Trophoblast cell (in vitro differentiated cells and primary cell): ENCODE data around the gene KIF5C.

Experiments used
- DNase-seq, 2 donors: peaks; one replicate each; pipeline ENCODE4 v3.0.0-alpha.2; 2016
- H2AFZ ChIP-seq: 2 replicates; pipeline ENCODE4 v1.6.1; 2013; ENCODE audit warnings: low read length, moderate library complexity, mild to moderate bottlenecking; ENCODE audit not compliant: insufficient read depth, poor library complexity
- H2AK5ac ChIP-seq: 2 replicates; pipeline ENCODE4 v1.6.1; 2013; ENCODE audit warnings: mild to moderate bottlenecking, low read length
- H2BK120ac ChIP-seq: 2 replicates; pipeline ENCODE4 v1.6.1; 2013; ENCODE audit warnings: low read length, mild to moderate bottlenecking, moderate library complexity; ENCODE audit not compliant: insufficient read depth, poor library complexity
- H2BK12ac ChIP-seq: 2 replicates; pipeline ENCODE4 v1.6.1; 2013; ENCODE audit warnings: mild to moderate bottlenecking, low read length, moderate library complexity
- H2BK5ac ChIP-seq: 2 replicates; pipeline ENCODE4 v1.6.1; 2013; ENCODE audit warnings: low read length, low read depth, moderate library complexity, mild to moderate bottlenecking; ENCODE audit not compliant: poor library complexity
- H3K14ac ChIP-seq: 2 replicates; pipeline ENCODE4 v1.6.1; 2013; ENCODE audit warnings: mild to moderate bottlenecking, low read length
- H3K18ac ChIP-seq: 2 replicates; pipeline ENCODE4 v1.6.1; 2013; ENCODE audit warnings: mild to moderate bottlenecking, low read length
- H3K23ac ChIP-seq: 2 replicates; pipeline ENCODE4 v1.6.1; 2013; ENCODE audit warnings: low read length
- H3K27ac ChIP-seq: 2 replicates; pipeline ENCODE4 v1.5.1; 2013; ENCODE audit warnings: low read depth, mild to moderate bottlenecking, inconsistent platforms, low read length, moderate library complexity
- H3K27me3 ChIP-seq: 2 replicates; pipeline ENCODE4 v1.6.1; 2013; ENCODE audit warnings: inconsistent platforms, mild to moderate bottlenecking, low read length, moderate library complexity; ENCODE audit not compliant: insufficient read depth
- H3K36me3 ChIP-seq, 2 experiments: 1 replicate in 1 of 2; 2 replicates in 1 of 2; pipeline ENCODE4 v1.6.1; 2013; ENCODE audit warnings: low read length in 2 of 2, mild to moderate bottlenecking in 2 of 2, moderate library complexity in 1 of 2; ENCODE audit not compliant: insufficient read depth in 2 of 2, control insufficient read depth in 1 of 2
- H3K4ac ChIP-seq: 2 replicates; pipeline ENCODE4 v1.6.1; 2013; ENCODE audit warnings: low read depth, mild to moderate bottlenecking, low read length, moderate library complexity
- H3K4me1 ChIP-seq, 2 experiments: 1 replicate in 1 of 2; 2 replicates in 1 of 2; pipeline ENCODE4 v1.6.1; 2013; ENCODE audit warnings: low read length in 2 of 2, mild to moderate bottlenecking in 2 of 2, moderate library complexity in 1 of 2; ENCODE audit not compliant: insufficient read depth in 2 of 2, control insufficient read depth in 1 of 2
- H3K4me2 ChIP-seq: 2 replicates; pipeline ENCODE4 v1.6.1; 2013; ENCODE audit warnings: inconsistent platforms, mild to moderate bottlenecking, low read length, moderate library complexity
- H3K4me3 ChIP-seq: 2 replicates; pipeline ENCODE4 v1.5.1; 2013; ENCODE audit warnings: mild to moderate bottlenecking, low read depth, low read length, inconsistent platforms
- H3K79me1 ChIP-seq: one replicate; pipeline ENCODE4 v1.6.1; 2013; ENCODE audit warnings: low read length
- H3K79me2 ChIP-seq: 2 replicates; pipeline ENCODE4 v1.6.1; 2013; ENCODE audit warnings: low read length, mild to moderate bottlenecking; ENCODE audit not compliant: control insufficient read depth, insufficient read depth, poor library complexity
- H3K9ac ChIP-seq: 2 replicates; pipeline ENCODE4 v1.6.1; 2013; ENCODE audit warnings: mild to moderate bottlenecking, low read length
- H3K9me3 ChIP-seq: 2 replicates; pipeline ENCODE4 v1.6.1; 2013; ENCODE audit warnings: low read depth, mild to moderate bottlenecking, control low read depth, inconsistent platforms, low read length; ENCODE audit not compliant: insufficient read depth
- H4K12ac ChIP-seq: 2 replicates; pipeline ENCODE4 v1.6.1; 2013; ENCODE audit warnings: low read depth, mild to moderate bottlenecking, low read length, moderate library complexity
- H4K8ac ChIP-seq: 2 replicates; pipeline ENCODE4 v1.6.1; 2013; ENCODE audit warnings: low read depth, mild to moderate bottlenecking, low read length, moderate library complexity
- H4K91ac ChIP-seq: one replicate; pipeline ENCODE4 v1.6.1; 2013; ENCODE audit warnings: low read depth, mild to moderate bottlenecking, low read length, moderate library complexity
- WGBS: extraction: QIAGEN DNeasy Blood & Tissue Kit; methylation state at CpG from one replicate; pipeline ENCODE4 v1.1.7; 2013; ENCODE audit warnings: missing lambda C conversion rate; ENCODE audit not compliant: insufficient read length, insufficient coverage; ENCODE audit errors: extremely low coverage; 5-methylcytosine and 5-hydroxymethylcytosine counted together

The KIF5C gene

DNA sequence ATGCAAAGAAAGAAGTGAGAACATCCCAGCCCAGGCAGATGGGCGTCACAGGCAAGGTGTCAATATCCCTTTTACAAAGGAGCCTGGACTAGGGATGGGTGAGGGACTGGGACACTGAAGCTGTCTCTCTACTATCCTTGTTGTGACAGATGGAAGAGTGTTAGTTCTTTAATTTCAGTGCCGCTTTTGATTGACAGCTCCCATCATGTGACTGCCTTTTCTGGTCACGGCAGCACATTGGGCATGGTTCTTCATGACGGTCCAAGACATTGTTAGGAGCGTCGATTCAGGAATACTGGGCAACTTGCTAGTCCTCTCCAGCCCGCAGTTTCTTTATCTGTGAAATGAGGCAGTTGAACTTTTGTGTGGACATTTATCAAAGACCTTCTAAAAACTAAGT lies 42.4 kb upstream of the KIF5C start:
- Histone ChIP-seq H2BK120ac (no peak overlapping the region), H4K12ac (no peak overlapping the region), H3K79me1 (no peaks in the 10 kb centered on the region), H3K79me2 (no peaks in the 10 kb centered on the region), H3K4ac (no peak overlapping the region), H3K27ac (no peak overlapping the region), H3K9ac (no peak overlapping the region), H3K23ac (no peak overlapping the region), H2BK5ac (no peak overlapping the region), H3K9me3 (peaks cover 3% of the 10 kb centered on the region), H3K36me3 (no peaks in the 10 kb centered on the region), H4K8ac (no peak overlapping the region), H2AFZ (no peak overlapping the region), H3K18ac (no peak overlapping the region), H4K91ac (no peak overlapping the region), H3K4me3 (no peak overlapping the region), H2AK5ac (no peak overlapping the region), H3K4me1 (no peaks in the 10 kb centered on the region), H3K27me3 (no peaks in the 10 kb centered on the region), H2BK12ac (no peak overlapping the region), H3K14ac (no peak overlapping the region), H3K4me2 (no peak overlapping the region)
- no CpG with 5 or more reads among the region's 7 CpGs for WGBS
- DNase-seq: no peak

GRCh38 chr2:148842050-148842449 lies 33.0 kb upstream of the KIF5C start:
- Histone ChIP-seq H2BK12ac (no peak overlapping the region), H3K14ac (no peak overlapping the region), H3K4me3 (no peak overlapping the region), H2BK5ac (no peak overlapping the region), H3K4ac (no peak overlapping the region), H3K36me3 (no peaks in the 10 kb centered on the region), H3K27me3 (no peaks in the 10 kb centered on the region), H3K4me2 (no peak overlapping the region), H2AFZ (no peak overlapping the region), H4K12ac (no peak overlapping the region), H3K79me1 (no peaks in the 10 kb centered on the region), H2BK120ac (no peak overlapping the region), H3K9ac (no peak overlapping the region), H3K18ac (no peak overlapping the region), H2AK5ac (no peak overlapping the region), H4K91ac (no peak overlapping the region), H3K4me1 (no peaks in the 10 kb centered on the region), H3K27ac (no peak overlapping the region), H3K23ac (no peak overlapping the region), H3K79me2 (no peaks in the 10 kb centered on the region), H3K9me3 (no peaks in the 10 kb centered on the region), H4K8ac (no peak overlapping the region)
- no CpG with 5 or more reads among the region's 4 CpGs for WGBS
- DNase-seq: no peak

DNA sequence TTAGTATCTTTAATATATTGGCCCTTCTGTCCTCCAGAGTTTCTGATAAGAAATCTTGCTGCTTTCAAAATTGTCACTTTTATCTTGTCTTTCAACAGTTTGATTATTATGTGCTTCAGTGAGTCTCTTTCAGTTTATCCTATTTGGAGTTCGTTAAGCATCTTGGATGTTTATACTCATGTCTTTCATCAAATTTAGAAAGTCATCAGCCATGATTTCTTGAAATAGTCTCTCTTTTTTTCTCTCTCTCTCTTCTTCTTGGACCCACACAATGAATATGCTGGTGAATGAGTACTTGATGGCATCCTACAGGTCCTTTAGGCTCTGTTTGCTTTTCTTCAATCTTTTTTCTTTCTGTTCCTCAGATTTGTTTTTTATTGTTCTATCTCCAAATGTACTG lies 26.9 kb upstream of the KIF5C start:
- H3K79me1 ChIP-seq: no peaks in the 10 kb centered on the region
- no peak overlapping the region for H3K14ac ChIP-seq
- H3K36me3 ChIP-seq: no peaks in the 10 kb centered on the region
- H4K8ac ChIP-seq: no peak overlapping the region
- no peak overlapping the region for H2BK120ac ChIP-seq
- DNase-seq: no peak
- no peak overlapping the region for H3K4me3 ChIP-seq
- H4K91ac ChIP-seq: no peak overlapping the region
- WGBS: no CpG with 5 or more reads among the region's 1 CpG
- H3K9ac ChIP-seq: no peak overlapping the region
- H4K12ac ChIP-seq: no peak overlapping the region
- H2AFZ ChIP-seq: no peak overlapping the region
- H3K23ac ChIP-seq: no peak overlapping the region
- no peak overlapping the region for H2BK12ac ChIP-seq
- H3K18ac ChIP-seq: no peak overlapping the region
- no peaks in the 10 kb centered on the region for H3K4me1 ChIP-seq
- H3K79me2 ChIP-seq: no peaks in the 10 kb centered on the region
- H3K27ac ChIP-seq: no peak overlapping the region
- no peak overlapping the region for H3K4me2 ChIP-seq
- no peak overlapping the region for H2BK5ac ChIP-seq
- H3K4ac ChIP-seq: no peak overlapping the region
- H3K27me3 ChIP-seq: no peaks in the 10 kb centered on the region
- no peak overlapping the region for H2AK5ac ChIP-seq
- H3K9me3 ChIP-seq: peaks cover 1% of the 10 kb centered on the region

DNA sequence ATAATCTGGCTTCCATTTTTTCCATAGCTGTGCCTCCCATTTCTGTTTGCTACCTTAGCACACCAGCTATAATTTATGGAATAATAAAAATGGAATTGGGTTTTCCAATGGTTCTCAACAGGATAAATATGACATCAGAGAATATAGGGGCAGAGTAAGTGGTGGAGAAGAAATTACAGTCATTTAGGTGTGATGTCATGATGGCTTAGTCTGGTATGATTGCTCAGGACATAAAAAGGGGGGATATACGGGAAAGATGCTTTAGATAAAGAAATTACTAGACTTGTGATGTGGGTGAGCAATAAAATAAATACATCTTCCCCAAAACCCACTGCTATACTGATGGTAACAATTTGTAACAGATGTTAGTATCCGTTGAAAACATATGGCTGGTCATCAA lies 21.6 kb upstream of the KIF5C start:
- no peak overlapping the region for H3K4me2 ChIP-seq
- no peak overlapping the region for H3K27ac ChIP-seq
- no CpG with 5 or more reads among the region's 2 CpGs for WGBS
- no peak overlapping the region for H3K4ac ChIP-seq
- no peak for DNase-seq
- H3K18ac ChIP-seq: no peak overlapping the region
- no peaks in the 10 kb centered on the region for H3K36me3 ChIP-seq
- no peaks in the 10 kb centered on the region for H3K79me2 ChIP-seq
- no peaks in the 10 kb centered on the region for H3K27me3 ChIP-seq
- H4K12ac ChIP-seq: no peak overlapping the region
- H2AK5ac ChIP-seq: no peak overlapping the region
- no peak overlapping the region for H3K4me3 ChIP-seq
- H3K9ac ChIP-seq: no peak overlapping the region
- no peaks in the 10 kb centered on the region for H3K79me1 ChIP-seq
- no peak overlapping the region for H2BK5ac ChIP-seq
- no peak overlapping the region for H3K14ac ChIP-seq
- H2BK12ac ChIP-seq: no peak overlapping the region
- H3K9me3 ChIP-seq: peaks cover 1% of the 10 kb centered on the region
- no peaks in the 10 kb centered on the region for H3K4me1 ChIP-seq
- no peak overlapping the region for H2AFZ ChIP-seq
- no peak overlapping the region for H3K23ac ChIP-seq
- H4K8ac ChIP-seq: no peak overlapping the region
- no peak overlapping the region for H4K91ac ChIP-seq
- no peak overlapping the region for H2BK120ac ChIP-seq
